Measurements from ENCODE around the gene FADS1.

FADS1 gene

DNA sequence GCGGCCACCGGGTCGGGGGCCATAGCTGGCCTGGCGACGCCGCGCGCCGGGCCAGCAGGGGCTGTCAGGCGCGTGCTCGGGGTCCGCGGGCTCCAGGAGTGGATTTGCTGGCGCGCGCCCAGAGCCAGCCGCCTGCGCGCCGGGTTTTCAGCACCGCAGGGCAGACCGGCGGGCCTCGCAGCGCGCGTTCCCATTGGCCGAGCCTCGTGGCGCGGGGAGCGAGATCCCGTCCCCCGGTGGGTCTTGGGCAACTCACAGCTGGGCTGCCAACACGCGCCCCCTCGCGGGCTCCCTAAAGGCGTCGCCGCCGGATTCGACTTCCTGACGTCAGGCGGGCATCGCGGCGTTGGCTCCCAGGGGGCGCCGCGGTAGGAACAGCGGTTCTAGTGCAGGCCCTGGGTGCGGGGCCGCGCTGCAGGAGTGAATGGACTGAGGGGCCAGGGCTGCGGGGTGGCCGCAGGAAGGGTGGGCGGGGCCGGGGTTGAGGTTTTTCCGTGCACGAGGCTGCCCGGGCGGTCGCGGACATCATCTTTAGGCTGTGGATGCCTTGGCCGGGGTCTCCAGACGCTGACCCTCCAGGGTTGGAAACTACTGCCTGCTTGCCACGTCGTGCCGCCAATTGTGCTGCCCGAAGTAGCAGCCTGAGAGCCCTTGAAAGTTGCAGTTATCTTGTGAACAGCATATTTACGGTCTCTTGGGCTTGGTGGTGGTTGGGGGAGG is at the start of gene FADS1:
FADS1 (minus strand) TSS at position 268 of the 720 bp plus-strand sequence; CDS start at position 194, 74 bp downstream.
- DNase-seq, result peak; percentile 53

DNA sequence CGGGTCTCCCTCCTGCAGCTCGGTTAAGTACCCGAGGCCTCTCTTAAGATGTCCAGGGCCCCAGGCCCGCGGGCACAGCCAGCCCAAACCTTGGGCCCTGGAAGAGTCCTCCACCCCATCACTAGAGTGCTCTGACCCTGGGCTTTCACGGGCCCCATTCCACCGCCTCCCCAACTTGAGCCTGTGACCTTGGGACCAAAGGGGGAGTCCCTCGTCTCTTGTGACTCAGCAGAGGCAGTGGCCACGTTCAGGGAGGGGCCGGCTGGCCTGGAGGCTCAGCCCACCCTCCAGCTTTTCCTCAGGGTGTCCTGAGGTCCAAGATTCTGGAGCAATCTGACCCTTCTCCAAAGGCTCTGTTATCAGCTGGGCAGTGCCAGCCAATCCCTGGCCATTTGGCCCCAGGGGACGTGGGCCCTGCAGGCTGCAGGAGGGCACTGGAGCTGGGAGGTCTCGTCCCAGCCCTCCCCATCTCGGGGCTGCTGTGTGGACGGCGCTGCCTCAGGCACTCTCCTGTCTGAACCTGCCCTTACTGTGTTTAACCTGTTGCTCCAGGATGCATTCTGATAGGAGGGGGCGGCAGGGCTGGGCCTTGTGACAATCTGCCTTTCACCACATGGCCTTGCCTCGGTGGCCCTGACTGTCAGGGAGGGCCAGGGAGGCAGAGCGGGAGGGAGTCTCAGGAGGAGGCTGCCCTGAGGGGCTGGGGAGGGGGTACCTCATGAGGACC is 49.6 kb upstream of the FADS1 start:
- no peak for DNase-seq

DNA sequence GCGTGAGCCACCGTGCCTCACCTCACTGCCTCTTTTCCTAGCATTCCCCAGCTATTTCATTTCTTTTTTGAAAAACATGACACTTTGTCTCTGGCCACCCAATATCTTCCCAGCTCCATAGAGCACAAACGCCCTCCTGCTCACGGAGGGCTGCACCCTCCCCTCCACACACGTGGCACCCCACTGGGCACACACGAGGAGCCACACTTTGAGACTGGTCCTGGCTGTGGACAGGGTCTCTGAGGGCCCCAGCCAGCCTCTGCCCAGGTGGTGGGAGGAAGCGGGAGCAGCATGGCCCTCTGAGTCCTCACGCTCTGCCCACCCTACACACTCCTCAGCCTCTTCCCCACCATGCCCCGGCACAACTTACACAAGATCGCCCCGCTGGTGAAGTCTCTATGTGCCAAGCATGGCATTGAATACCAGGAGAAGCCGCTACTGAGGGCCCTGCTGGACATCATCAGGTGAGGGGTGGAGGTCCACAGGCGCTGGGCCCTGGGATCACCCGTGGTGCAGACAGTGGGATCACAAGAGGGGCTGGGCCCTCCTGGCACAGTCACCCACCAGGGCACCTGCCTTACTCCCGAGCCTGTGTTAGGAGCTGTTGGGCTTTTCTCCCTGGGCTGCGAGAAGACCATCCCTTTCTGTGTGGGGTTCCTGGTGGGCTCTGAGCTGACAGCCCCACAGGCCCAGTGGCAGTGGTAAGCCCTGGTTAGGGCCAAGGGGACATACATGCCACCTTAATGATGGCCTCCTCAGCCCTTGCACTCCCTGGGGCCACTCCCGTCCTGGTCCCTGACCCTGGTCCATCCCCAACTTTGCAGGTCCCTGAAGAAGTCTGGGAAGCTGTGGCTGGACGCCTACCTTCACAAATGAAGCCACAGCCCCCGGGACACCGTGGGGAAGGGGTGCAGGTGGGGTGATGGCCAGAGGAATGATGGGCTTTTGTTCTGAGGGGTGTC is 48.3 kb upstream of the FADS1 start:
- no peak for DNase-seq

DNA sequence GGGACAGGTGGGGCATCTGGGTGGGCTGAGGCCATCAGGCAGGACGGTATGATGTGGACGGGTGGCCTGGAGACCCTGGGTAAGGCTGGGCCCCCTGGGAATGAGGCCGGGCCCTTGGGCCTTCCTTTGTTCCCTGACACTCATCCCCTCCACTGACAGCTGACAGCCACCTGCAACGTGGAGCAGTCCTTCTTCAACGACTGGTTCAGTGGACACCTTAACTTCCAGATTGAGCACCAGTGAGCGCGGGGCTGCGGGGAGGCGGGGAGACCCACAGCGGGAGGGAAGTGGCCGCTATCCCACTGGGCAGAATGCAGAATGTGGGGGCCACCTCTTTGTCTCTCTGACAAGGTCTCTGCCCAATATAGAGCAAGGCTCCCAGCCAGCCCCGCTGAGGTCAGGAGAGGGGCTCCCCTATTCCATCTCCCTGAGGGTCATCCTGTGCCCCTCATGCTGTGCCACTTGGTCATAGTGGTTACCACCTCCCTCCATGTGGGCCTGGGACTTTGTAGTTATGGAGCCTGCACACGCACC is 46.8 kb upstream of the FADS1 start:
- DNase-seq, result no peak

DNA sequence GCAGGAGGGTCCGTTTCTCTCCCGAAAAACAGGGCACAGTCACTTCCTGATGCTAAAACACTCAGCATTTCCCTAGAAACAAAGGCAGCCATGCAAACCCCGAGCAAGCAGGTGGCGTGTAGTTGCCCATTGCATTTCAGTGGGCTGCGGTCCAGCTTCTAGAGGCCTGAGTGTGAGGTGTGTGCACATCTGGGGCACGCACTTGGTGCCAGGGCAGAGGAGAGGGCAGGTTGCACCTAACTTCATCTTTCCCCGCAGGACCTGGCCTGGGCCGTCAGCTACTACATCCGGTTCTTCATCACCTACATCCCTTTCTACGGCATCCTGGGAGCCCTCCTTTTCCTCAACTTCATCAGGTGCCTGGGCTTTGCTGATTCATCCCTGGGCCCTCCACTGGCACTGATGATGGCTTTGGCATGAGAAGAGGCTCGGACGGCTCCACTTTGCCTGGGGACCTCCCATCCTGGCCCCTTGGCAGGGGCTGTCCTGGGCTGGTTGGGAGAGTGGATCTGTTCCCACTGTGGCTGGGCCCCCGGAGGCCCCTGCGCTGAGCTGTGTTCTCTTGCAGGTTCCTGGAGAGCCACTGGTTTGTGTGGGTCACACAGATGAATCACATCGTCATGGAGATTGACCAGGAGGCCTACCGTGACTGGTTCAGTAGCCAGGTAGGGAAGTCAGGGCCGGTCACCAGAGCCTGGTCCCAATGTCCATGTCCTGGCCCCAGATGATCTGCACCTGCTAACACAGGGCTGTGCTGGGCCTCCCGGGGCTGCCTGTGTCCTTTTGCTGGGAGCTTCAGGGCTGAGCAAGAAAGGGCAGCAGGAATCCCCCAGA is 46.1 kb upstream of the FADS1 start:
- DNase-seq, result no peak

DNA sequence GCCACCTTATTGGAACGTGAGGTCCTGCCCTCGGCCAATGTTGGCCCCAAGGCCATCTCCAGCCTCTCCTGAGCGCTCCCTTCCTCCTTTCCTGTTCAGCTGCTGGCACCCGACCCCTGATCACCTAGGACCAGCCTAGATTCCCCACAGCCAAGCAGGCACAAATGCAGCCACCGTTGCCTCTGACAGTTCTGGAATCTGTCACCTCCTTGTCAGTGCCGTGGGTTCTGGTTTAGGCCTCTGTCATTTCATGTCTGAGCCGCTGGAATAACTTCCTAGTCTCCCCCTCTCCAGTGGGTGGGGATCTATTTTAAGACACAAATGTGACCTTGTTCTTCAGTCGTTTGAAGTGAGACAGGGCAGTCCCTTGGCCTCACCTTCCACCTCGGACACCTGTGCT is 44.8 kb upstream of the FADS1 start:
- no peak for DNase-seq

DNA sequence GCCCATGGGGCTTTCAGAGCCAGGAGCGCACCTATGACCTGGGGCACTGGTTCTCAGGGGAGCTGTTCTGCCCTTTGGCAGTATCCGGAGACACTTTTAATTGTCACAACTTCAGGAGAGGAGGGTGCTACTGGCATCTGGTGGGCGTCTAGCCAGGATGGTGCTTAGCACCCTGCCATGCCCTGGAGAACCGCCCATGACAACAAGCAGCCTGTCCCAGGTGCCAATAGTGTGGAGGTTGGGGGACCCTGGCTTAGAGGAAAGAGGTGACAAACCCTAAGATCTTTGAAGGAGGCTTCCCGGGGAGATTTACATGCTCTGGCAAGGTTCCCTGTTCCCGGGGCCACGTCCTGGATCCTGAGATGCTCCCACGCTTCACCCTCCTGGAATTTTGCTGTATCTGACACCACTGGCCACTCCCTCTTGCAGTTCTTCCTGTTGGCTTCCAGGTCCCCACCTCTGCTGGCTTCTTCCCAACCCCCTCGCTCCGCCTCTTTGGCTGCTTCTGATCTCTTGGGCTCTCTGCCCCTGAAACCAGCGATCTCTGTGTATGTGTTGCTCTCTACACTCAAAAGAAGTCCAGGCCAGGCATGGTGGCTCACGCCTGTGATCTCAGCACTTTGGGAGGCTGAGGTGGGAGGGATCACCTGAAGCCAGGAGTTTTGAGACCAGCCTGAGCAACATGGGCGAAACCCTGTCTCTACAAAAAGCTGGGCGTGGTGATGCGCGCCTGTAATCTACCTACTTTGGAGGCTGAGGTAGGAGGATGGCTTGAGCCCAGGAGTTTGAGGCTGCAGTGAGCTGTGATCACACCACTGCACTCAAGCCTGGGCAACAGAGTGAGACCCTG is 43.5 kb upstream of the FADS1 start:
- DNase-seq, result no peak

DNA sequence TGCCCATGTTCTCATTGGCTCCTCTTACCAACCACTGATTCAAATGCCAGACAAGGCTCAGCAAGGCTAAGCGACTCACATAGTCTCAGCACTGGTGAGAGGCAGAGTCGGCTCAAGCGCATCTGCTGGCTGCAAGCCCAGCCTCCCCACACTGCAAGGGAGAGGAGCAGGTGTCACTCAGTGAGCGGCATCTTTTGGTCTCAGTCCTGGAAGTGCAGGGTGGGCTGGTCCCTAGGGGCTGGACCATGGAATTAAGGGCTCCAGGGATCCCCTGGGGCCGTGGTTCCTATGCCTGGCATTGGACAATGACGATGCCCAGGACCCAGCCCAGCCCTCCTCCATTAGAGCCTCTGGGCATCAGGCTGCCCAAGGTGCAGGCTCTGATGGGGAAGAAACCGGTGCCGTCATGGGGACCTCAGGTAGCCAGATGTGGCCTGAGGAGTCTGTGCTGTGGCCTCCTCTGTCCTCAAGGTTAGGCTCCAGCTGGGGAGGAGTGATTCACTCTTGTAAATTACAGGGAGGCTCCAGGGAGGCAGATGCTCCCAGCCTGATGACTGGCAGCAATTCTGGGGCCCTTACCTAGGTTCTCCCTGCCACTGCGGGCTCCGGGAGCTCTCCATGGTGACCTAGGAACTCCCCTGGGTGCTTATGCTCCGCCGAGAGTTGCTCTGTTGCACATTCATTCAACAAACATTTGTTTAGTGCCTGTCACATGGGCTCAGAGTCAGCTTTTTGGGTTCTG is 39.3 kb upstream of the FADS1 start:
- DNase-seq, result no peak

DNA sequence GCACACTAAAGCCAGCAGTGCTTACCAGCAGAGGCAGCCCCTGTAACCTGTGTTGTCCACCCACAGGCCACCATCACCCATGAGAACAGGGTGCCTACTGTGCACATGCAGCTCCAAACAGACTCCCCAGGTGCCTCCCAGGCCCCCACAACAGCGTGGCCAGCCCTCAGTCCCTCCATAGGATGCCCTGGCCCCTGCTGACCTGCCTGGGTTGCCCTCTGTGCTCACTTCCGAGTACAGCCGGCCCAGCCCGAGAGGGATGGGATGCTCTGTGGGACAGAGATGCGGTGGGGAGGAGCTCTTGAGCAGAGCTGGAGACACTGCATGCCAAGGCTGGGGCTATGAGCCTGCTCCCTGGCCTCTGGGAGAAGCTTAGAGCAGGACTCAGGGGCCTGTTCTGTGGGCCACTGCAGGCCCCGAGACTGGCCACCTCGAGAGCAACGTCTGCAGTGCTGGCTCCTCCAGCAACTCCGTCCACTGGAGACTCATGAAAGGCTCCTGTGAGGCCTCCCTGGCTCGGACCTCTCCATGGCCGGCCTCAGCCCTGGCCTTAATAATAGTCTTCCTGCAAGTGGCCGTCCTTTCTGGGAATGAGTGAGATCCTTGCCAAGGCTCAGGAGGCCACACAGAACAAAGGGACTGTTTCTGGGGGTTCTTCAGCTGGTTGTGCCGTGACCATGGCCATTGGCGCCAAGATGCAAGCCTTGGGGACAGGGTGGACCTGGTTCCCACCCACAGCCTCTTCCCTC is 38.3 kb upstream of the FADS1 start:
- no peak for DNase-seq

DNA sequence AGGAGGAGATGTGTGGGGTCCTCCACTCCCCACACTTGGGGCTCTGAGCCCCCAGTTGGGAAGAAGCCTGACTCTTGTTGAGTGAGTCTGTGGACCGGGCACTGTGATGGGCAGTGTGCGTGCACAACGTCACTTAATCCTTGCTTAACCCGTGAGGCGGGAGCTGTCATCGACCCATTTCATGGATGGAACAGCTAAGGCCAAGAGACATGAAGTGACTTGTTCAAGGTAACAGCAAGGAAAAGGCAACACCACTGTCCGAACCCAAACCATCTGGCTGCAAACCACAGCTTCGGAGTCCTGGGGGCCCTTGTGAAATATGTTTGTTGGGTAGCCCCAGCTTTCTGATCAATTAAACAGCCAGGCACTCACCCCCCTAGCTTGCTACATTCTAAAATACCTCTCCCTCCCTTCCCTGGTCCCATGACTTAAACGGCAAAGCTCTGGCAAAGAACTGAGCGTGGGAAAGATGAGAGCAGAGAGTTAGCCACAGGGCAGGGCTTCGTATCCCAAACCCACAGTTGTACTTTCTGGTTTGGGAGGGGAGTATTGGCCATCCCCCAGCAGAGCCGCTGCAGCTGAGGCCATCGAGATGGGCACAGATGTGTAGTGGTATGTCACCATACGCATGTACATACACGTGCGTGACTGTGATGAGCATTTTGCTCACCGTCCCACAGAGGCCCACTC is 37.5 kb upstream of the FADS1 start:
- no peak for DNase-seq

DNA sequence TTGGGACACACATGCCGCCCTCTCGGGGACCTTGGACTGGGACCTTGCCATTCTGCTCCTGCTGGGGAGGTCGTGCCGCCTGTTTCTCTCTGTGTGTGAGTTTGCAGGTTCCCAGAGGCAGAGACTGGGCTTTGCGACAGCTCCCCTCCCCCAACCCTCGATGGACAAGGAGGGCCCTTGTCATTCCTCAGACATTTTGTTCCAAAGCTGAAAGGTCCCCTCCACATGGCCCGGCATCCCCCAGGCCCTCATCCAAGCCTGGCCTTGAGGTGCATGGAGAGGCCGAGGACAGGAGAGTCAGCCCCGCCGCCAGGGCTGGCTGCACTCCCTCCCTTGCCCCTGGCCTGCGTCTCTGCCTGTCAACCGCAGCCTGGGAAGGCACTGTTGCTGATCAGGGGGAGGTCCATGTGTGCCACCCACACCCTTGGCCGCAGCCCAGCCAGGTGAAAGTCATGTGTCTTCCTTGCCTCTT is 36.9 kb upstream of the FADS1 start:
- DNase-seq, result no peak

DNA sequence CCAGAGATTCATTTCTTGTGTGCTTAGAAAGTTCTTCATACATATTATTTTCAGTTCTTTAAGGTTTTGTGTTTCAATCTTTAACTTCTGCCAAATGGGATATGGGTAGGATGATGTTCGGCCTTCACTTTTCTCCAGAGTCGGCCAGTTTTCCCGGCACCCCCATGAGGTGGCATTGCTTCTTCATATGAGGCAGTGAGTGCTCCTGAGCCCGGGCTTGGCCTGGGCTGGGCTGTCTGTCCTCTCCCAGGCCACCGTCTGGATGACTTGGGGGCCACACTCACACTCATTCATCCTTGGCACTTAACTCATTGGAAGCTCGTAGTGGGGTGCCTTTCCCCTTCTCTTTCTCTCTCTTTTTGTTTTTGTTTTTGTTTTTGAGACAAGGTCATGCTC is 35.1 kb upstream of the FADS1 start:
- DNase-seq, result no peak

DNA sequence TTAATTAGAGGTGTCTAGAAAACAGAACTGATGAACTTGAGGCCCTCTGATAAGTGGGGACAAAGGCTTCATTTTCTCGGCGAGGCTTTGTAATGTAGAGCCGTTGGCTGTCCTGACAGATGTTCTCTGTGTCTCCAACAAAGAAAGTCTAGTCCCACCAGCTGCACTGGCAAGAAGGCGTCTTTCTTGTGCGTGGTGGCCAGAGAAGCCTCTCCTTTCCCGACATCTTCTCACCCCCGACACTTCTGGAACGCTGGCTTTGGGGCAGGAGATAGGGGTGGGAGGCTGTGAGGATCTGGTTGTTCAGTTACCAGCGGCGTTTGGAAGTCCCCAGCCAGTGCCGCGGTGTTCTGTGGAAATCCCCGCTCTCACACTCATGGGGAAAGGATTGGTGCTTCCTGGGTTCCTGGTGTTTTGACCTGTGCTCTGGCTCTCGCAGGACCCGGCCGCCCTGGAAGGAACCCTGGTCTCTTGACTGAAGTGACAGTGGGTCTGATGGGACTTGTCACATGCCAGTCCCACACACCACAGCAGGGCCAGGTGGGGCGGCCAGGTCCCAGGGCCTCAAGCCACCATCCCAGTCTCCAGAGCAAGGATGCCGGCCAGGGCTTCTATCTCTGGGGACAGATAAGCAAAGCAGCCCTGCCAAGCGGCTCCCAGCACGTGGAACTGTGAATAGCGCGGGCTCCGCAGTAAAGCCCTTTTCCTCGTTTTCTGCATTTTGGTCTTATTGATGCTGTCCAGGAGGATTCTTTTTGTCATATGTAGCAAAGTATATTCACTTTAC is 34.5 kb upstream of the FADS1 start:
- no peak for DNase-seq

DNA sequence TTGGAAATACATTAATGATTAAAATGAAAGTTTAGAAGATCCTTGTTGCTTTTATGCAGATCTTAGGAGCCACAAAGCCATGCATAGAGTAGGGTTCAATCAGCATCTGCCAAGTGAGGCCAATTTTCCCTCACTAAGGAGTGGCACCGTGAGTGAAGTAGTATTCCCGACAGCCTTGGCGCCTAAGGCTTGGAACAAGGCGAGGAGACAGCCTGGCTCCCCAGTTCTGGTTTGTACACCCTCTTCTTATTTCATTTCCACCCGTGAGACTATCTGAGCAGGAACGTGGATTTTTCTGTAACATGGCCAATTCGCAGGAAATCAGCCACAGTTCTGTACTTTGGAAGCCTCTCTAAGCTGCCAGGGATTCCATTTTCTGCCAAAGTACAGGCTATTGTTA is 33.9 kb upstream of the FADS1 start:
- DNase-seq, result no peak

DNA sequence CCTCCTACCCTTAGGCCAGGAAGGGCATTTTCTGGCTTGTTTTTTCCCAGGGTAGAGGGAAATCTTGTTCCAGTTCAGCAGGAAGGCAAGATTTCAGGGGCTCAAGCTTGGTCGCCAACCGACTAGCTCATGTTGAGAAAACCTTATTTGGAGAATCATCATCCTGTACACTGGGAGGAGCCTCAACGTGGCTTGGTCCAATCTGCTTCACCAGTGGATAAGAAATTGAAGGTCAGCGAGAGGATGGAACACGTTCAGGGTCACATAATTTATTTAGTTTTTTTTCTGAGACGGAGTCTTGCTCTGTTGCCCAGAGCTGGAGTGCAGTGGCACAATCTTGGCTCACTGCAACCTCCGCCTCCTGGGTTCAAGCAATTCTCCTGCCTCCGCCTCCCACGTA is 31.8 kb upstream of the FADS1 start:
- DNase-seq, result no peak

DNA sequence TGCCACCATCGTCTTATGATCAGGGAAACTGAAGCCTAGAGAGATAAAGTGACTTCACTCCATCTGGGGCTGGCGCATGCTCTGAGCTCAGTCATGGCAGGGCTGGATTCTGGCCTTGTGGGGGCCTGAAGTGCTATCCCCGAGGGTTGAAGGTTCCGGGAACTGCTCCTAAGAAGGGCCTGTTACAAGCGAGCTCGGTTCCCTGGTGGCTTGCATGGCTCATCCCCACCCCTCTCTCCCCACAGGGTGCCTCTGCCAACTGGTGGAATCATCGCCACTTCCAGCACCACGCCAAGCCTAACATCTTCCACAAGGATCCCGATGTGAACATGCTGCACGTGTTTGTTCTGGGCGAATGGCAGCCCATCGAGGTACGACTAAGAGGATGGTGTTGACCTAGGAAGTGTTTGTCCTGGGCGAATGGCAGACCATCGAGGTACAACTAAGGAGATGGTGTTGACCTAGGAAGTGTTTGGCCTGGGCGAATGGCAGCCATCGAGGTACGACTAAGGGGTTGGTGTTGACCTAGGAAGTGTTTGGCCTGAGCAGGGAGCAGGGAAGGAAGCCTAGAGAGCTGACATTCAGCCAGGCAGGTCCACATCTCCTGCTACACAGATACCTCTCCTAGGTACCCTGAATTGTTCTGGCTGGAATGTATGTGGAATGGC is 31.2 kb upstream of the FADS1 start:
- DNase-seq, result no peak

DNA sequence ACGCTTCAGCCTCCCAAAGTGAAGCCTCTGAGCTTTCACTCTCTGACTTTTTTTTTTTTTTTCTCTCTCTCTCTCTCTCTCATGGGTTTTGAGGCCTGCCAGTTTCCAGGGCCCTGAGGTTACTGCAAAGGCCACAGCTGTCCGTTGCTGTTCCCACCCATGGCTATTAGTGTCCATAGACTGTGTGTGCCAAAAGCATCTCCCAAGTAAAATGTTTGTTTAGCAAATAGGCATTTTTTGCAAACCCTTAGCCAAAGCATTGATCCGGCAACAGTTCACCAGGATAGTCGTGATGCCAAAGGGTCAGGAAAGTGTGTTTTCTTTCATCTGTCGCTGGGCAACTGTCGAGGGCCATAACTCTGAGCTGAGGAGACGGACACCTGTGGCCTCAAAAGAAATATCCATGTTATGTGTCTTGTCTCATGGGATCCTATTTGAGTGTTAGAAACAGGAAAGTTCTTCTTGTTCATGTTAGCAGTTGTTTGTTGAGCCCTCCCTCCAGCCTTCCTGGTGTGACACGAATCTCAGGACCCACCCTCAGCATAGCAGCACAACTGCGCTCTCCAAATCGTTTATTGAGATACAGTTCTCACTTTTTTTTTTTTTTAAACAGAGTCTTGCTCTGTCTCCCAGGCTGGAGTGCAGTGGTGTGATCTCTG is 29.7 kb upstream of the FADS1 start:
- DNase-seq, result no peak

All from activated CD4-positive, alpha-beta T cell treated with anti-CD3 and anti-CD28 coated beads for 1 hour (primary cell).